Hepatic stellate cell (primary cell): ENCODE results near the gene AHCYL1.
"Not testable (repeated sequence)": the region's sequence is repeated elsewhere in the genome, so short reads cannot be mapped to it uniquely, and the experiment has no call there.

ENCODE experiments used
- DNase-seq: peaks from one replicate; pipeline ENCODE4 v3.0.0; 2011; ENCODE audit warnings: low spot score

Gene AHCYL1

GRCh38 chr1:109997204-109997866 lies 12.8 kb downstream of the AHCYL1 start:
- no peak for DNase-seq

GRCh38 chr1:109997867-109998229 lies 13.3 kb downstream of the AHCYL1 start:
- DNase-seq, result no peak

- no peak for DNase-seq
Measured at GRCh38 chr1:110002695-110003094, 18.1 kb downstream of the AHCYL1 start.

GRCh38 chr1:110003747-110004428 lies 19.3 kb downstream of the AHCYL1 start:
- DNase-seq, result peak; percentile 73

GRCh38 chr1:110004583-110004982 lies 20.0 kb downstream of the AHCYL1 start:
- DNase-seq, result no peak

- DNase-seq, result no peak
Measured at GRCh38 chr1:110005971-110006370, 21.4 kb downstream of the AHCYL1 start.

- DNase-seq, result no peak
Measured at GRCh38 chr1:110006516-110006915, 22.0 kb downstream of the AHCYL1 start.

- no peak for DNase-seq
Measured at GRCh38 chr1:110007046-110007830, 22.7 kb downstream of the AHCYL1 start.

GRCh38 chr1:110008971-110009565 lies 24.5 kb downstream of the AHCYL1 start:
- no peak for DNase-seq

- peak; percentile 45 for DNase-seq
Measured at GRCh38 chr1:110011527-110012041, 27.0 kb downstream of the AHCYL1 start.

GRCh38 chr1:110012100-110012780 lies 27.7 kb downstream of the AHCYL1 start:
- DNase-seq, result no peak

- no peak for DNase-seq
Measured at GRCh38 chr1:110017792-110018191, 33.2 kb downstream of the AHCYL1 start.

GRCh38 chr1:110018396-110018795 lies 33.8 kb downstream of the AHCYL1 start:
- no peak for DNase-seq

GRCh38 chr1:110019770-110020169 lies 35.2 kb downstream of the AHCYL1 start:
- no peak for DNase-seq

- DNase-seq, result peak; percentile 14
Measured at GRCh38 chr1:110021285-110021684, 36.7 kb downstream of the AHCYL1 start.

- DNase-seq, result no peak
Measured at GRCh38 chr1:110024613-110025012, 40.0 kb downstream of the AHCYL1 start.

GRCh38 chr1:110030687-110031086 lies 46.1 kb downstream of the AHCYL1 start:
- not testable (repeated sequence) for DNase-seq

GRCh38 chr1:110032327-110032726 lies 47.8 kb downstream of the AHCYL1 start:
- DNase-seq, result no peak

- no peak for DNase-seq
Measured at GRCh38 chr1:110033421-110033820, 48.9 kb downstream of the AHCYL1 start.

GRCh38 chr1:110034040-110034450 lies 49.5 kb downstream of the AHCYL1 start:
- DNase-seq, result no peak

- peak; percentile 89 for DNase-seq
Measured at GRCh38 chr1:110034451-110035235, 50.1 kb downstream of the AHCYL1 start, which contains the start of gene STRIP1. Gene STRIP1 (plus strand): TSS chr1:110034624. CDS start chr1:110034638, 14 bp downstream.
